NCI-H1436 (cell line): ENCODE data around the gene FAM89B.
"Not testable (repeated sequence)": the region's sequence is repeated elsewhere in the genome, so short reads cannot be mapped to it uniquely, and the experiment has no call there.

Experiments
- DNase-seq: peaks from one replicate; lab custom pipeline; 2025; lab: John Stamatoyannopoulos, UW

FAM89B gene

GRCh38 chr11:65572356-65573051 lies at the start of gene FAM89B:
TSS of gene FAM89B (plus strand) at chr11:65572538. CDS start at chr11:65572670, 132 bp downstream.
- peak; percentile 85 for DNase-seq

- DNase-seq: not testable (repeated sequence)
Measured at GRCh38 chr11:65522718-65523630, 49.4 kb upstream of the FAM89B start.

- not testable (repeated sequence) for DNase-seq
Measured at GRCh38 chr11:65523631-65523968, 48.7 kb upstream of the FAM89B start.

- DNase-seq: peak; percentile 26
Measured at GRCh38 chr11:65524014-65524740, 48.2 kb upstream of the FAM89B start.

- peak; percentile 65 for DNase-seq
Measured at GRCh38 chr11:65524741-65525545, 47.4 kb upstream of the FAM89B start, which contains the start of gene SCYL1. TSS of gene SCYL1 (plus strand) at chr11:65525083. CDS start at chr11:65525154, 71 bp downstream.

- DNase-seq: no peak
Measured at GRCh38 chr11:65525546-65526480, 46.5 kb upstream of the FAM89B start.

- no peak for DNase-seq
Measured at GRCh38 chr11:65526744-65527143, 45.6 kb upstream of the FAM89B start.

GRCh38 chr11:65528819-65529350 lies 43.5 kb upstream of the FAM89B start:
- DNase-seq: no peak

GRCh38 chr11:65529475-65530156 lies 42.7 kb upstream of the FAM89B start:
- DNase-seq: no peak

- no peak for DNase-seq
Measured at GRCh38 chr11:65530157-65530496, 42.2 kb upstream of the FAM89B start.

GRCh38 chr11:65532388-65533064 lies 39.8 kb upstream of the FAM89B start:
- no peak for DNase-seq

GRCh38 chr11:65535102-65535501 lies 37.2 kb upstream of the FAM89B start:
- no peak for DNase-seq

GRCh38 chr11:65536412-65537295 lies 35.7 kb upstream of the FAM89B start:
- DNase-seq: no peak

- DNase-seq: no peak
Measured at GRCh38 chr11:65537296-65537597, 35.1 kb upstream of the FAM89B start.

GRCh38 chr11:65537620-65538231 lies 34.6 kb upstream of the FAM89B start:
- DNase-seq: no peak

GRCh38 chr11:65538232-65538914 lies 34.0 kb upstream of the FAM89B start:
- DNase-seq: no peak
